HG03060 (cell line): ENCODE results near the gene PRSS33.

ENCODE experiments used
- ATAC-seq: cut with Tn5 transposase; IDR thresholded peaks from one replicate; pipeline ENCODE4 v1.9.1; 2021; ENCODE audit warnings: low read depth, moderate number of reproducible peaks; ENCODE audit not compliant: unreplicated experiment

Gene PRSS33

GRCh38 chr16:2803545-2804195 lies 16.3 kb upstream of the PRSS33 start:
- no peak for ATAC-seq

- no peak for ATAC-seq
These were observed 12.5 kb upstream of the PRSS33 start for GRCh38 chr16:2799859-2800226.

- ATAC-seq, result no peak
These were observed 12.0 kb upstream of the PRSS33 start for GRCh38 chr16:2799205-2799858.

GRCh38 chr16:2798723-2799204 lies 11.4 kb upstream of the PRSS33 start:
- ATAC-seq, result no peak

- no peak for ATAC-seq
These were observed 8.2 kb upstream of the PRSS33 start for GRCh38 chr16:2795395-2796143.

- no peak for ATAC-seq
These were observed 5.6 kb upstream of the PRSS33 start for GRCh38 chr16:2792940-2793339.

GRCh38 chr16:2791174-2791573 lies 3.8 kb upstream of the PRSS33 start:
- ATAC-seq, result no peak

GRCh38 chr16:2790631-2791030 lies 3.3 kb upstream of the PRSS33 start:
- ATAC-seq, result no peak

- ATAC-seq, result no peak
These were observed 601 bp upstream of the PRSS33 start for GRCh38 chr16:2787961-2788360.

- ATAC-seq, result no peak
These were observed 571 bp downstream of the PRSS33 start for GRCh38 chr16:2786826-2787151.

GRCh38 chr16:2786061-2786825 lies 1.1 kb downstream of the PRSS33 start:
- ATAC-seq, result no peak

GRCh38 chr16:2785101-2785991 lies 2.0 kb downstream of the PRSS33 start:
- ATAC-seq, result no peak

GRCh38 chr16:2784358-2785100 lies 2.8 kb downstream of the PRSS33 start:
- ATAC-seq, result no peak

GRCh38 chr16:2783581-2784357 lies 3.6 kb downstream of the PRSS33 start:
- ATAC-seq, result no peak

- ATAC-seq, result no peak
These were observed 4.6 kb downstream of the PRSS33 start for GRCh38 chr16:2782583-2783351.

GRCh38 chr16:2779978-2780898 lies 7.1 kb downstream of the PRSS33 start:
- no peak for ATAC-seq
